NCI-H748 (cell line): ENCODE results near the gene TMPRSS3.

Experiments used
- DNase-seq: peaks from one replicate; lab custom pipeline; 2025; ENCODE audit not compliant: unreplicated experiment; lab: John Stamatoyannopoulos, UW

Gene TMPRSS3

DNA sequence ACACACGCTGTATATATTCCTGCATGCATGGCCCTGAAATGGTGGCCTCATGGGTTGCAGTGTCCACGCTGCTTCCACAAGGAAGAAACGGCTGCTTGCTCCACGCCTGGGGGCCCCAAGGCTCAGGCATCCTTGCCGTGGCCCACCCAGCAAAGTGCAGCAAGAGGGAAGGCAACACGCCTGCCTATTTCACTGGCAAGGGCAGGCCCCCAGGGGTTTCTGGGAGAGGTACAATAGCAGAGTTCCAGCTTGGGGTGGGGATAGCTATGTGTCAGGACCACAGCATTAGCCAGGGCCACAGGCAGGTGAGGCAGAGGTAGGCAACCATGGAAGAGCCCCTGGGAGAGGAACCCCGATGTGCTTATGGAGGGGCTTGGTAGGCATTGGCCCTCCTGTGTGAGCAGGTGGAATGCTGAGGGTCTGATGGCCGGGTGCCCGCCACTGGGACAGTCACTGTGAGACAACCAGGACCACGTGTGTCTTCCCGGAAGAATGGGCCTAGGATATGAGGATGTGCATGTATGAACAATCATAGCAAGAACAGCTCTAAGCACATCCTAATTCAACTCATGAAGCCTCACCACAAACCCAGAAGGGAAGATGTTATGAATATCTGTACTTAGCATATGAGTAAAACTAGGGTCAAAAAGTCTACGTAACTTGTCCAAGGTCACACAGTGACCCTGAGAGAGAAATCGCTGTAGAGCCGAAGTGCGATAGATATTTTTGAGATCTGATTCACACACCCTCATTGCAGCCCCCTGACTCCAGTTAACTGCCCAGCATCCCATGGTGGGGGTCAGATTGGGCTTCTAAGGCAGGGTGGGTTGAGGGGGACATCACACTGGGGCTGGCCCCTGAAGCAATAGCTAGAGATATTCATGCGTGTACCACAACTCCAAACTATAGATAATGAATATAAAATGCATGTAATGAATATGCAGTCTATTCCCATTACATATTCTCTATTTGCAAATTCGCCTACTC lies 56.8 kb downstream of the TMPRSS3 start:
- no peak for DNase-seq

DNA sequence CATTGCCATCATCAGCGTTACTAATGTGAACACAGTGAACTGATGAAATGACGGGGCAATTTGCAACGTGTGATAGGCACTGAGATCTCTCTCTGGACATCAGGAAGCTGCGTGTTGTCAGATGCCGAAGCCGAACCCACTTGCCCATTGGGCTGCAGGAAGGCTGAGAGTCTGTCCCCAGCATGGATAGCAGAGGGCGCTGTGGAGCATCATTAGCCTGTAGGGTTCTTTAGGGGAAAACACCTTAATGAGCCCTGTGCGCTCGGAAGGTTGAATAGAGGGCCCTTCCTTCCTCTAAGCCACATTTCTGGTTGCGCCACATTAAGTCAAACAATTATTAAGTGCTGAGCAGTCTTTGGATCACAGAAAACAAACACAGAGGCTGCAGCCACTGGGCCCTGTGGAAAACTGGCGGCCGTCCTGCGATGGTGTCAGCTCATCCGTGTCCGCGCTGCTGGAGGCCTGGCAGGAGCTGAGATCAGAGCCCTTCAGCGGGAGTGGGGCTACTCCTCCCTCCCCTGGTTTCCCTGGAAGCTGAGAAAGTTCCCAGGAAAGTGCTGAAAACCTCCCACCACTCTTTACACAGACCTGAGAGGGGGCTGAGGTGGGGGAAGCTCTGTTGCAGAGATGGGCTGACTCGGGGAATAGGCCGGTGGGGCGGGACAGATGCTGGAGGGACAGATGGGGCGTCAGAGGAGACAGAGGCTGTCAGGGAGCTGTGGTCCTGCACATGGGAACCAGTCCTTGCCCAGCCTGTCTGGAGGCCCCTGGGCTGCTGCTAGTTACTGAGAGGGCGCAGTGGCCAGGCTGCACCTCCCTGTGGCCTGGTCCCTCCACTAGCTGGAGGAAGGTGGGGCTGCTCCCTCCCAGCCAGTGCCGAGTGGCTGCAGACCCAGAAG lies 57.8 kb downstream of the TMPRSS3 start:
- DNase-seq, result peak; percentile 93

- no peak for DNase-seq
These were observed 58.6 kb downstream of the TMPRSS3 start for GRCh38 chr21:42337276-42337675.

DNA sequence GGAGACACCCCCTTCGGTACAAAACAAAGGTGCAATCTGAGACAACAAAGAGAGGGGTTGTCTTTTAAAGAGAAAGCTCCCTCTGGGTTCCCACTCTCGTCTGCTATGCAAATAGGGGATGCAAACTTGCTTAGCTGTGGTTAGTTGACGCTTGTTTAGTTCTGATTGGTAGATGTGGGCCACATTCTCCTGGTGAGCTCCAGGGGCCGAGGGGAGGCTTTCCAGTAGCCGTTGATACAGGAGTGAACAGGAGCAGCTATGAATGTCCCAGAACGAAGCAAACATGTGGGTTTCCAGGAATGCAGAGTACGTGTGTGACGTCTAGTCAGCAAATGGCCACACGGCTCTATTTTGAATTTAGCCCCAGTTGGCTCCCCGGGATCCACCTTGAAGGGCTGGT lies 59.8 kb downstream of the TMPRSS3 start:
- DNase-seq, result peak; percentile 40

- DNase-seq, result peak; percentile 16
These were observed 63.1 kb downstream of the TMPRSS3 start for GRCh38 chr21:42332557-42333317.

GRCh38 chr21:42331660-42332059 lies 64.2 kb downstream of the TMPRSS3 start:
- no peak for DNase-seq

DNA sequence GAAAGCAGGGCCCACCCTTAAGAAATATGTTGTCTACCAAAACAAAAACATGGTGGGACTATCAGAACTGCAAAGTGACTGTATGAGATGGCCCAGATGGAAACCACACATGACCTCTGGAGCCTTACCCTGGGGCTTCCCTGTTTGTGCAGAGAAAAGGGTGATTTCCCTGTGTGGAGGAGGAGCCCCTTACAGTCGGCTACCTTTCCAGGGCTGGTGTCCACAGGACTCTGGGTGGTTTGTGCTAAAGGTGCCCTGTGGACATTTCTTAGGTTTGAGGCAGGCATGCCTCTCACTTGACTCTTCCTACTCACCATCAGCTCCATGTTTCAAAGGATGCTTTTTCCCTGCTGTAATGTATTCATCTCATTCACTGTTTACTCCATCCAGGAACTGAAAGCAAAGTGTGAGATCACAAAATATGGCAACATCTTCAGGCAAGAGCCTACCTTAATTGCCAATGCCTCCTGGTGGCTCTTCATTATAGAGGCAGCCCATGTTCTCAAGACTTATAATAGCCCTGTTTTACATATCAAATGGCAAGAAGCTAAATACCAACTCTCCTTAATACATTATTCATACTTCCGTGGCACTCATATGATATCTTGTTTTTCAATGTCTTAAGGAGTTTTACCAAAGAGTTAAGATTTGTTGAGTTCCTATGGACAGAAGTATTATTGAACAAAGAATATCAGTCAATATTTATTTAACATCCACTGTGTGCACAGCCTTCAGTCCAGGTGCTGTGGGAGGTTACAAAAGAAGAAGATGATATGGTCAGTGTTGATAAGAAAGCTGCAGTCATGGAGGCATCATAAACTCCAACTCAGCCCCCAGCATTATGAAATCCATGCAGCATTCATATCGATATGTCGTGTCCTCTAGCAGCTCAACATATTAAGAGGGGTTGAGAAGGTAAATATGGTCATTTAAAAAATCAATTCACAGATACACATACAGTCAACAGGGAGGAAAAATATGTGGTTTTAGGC lies 65.2 kb downstream of the TMPRSS3 start:
- DNase-seq, result peak; percentile 38

DNA sequence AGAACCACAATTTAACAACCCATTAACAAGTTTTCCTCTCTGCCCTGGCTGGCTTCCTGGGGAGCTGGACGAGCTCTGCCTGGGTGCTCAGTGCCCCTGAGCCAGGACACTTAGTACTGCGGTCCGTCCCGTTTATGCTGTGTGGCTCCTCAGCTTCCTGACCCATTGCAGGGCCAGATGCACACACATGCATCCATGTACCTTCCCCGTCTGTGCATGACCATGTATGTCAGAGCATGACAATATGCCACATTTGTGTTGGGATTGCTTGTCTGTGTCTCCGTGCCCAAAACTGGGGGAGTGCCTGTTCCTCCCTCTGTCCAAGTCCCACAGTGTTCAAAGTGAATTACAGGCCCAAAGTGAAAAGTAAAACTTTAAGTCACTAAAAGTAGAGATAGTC lies 71.0 kb downstream of the TMPRSS3 start:
- no peak for DNase-seq
